22Rv1 (cell line): Measurements from ENCODE around the gene GPN1.
"Not testable (repeated sequence)": the region's sequence is repeated elsewhere in the genome, so short reads cannot be mapped to it uniquely, and the experiment has no call there.

ENCODE experiments used
- ZFX ChIP-seq: fragments of 450-650 bp; IDR thresholded peaks from 2 replicates; pipeline ENCODE4 v1.6.1; 2017; ENCODE audit warnings: antibody characterized with exemption, borderline replicate concordance
- TF ChIP-seq, protein P1 (sequence below): fragments of 450-650 bp; IDR thresholded peaks from 2 replicates; pipeline ENCODE4 v1.5.1; 2017; ENCODE audit warnings: mild to moderate bottlenecking

DNA sequence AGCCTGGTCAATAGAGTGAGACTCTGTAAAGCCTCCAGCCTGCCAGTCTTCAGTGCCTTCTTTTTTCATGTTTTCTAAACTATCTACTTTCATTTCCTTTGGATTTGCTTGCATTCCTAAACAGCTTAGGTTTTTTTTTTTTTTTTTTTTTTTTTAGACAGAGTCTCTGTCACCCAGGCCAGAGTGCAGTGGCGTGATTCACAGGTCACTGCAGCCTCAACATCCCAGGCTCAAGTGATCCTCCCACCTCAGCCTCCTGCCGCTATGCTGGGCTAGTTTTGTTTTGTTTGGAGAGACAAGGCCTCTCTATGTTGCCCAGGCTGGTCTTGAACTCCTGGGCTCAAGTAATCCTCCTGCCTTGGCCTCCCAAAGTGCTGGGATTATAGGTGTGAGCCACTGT, 1.4 kb downstream of the GPN1 start:
- TF ChIP-seq, protein P1, sequence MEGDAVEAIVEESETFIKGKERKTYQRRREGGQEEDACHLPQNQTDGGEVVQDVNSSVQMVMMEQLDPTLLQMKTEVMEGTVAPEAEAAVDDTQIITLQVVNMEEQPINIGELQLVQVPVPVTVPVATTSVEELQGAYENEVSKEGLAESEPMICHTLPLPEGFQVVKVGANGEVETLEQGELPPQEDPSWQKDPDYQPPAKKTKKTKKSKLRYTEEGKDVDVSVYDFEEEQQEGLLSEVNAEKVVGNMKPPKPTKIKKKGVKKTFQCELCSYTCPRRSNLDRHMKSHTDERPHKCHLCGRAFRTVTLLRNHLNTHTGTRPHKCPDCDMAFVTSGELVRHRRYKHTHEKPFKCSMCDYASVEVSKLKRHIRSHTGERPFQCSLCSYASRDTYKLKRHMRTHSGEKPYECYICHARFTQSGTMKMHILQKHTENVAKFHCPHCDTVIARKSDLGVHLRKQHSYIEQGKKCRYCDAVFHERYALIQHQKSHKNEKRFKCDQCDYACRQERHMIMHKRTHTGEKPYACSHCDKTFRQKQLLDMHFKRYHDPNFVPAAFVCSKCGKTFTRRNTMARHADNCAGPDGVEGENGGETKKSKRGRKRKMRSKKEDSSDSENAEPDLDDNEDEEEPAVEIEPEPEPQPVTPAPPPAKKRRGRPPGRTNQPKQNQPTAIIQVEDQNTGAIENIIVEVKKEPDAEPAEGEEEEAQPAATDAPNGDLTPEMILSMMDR: not testable (repeated sequence)
- TF ChIP-seq ZFX: not testable (repeated sequence)
